Measurements from ENCODE around the gene KRTAP5-8. TPM values are rescaled to one million over a fixed set of nuclear protein-coding genes. Genes with fewer than 3 reads are reported as not detected.
A peak's percentile ranks its signal among the peaks of the same experiment; 100 is the strongest.
"Not testable (repeated sequence)": the region's sequence is repeated elsewhere in the genome, so short reads cannot be mapped to it uniquely, and the experiment has no call there.

KRTAP5-8 gene
- polyA plus RNA-seq, 1 donor: 1.3 TPM

DNA sequence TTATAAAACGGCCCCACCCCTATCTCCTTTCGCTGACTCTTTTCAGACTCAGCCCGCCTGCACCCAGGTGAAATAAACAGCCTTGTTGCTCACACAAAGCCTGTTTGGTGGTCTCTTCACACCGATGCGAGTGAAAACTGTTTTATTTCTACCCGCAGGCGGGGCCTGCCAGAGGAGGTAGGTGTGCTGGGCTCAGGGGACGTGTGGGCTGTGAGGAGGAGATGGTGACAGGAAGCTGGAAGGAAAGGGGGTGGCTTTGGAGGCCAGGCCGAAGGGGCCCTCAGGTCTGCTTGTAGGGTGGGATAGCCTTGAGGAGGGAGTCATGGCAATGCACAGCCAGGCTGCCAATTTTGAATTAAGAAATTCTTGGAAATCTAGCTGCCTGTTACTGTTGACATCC lies 32.0 kb upstream of the KRTAP5-8 start:
- no peak for DNase-seq

DNA sequence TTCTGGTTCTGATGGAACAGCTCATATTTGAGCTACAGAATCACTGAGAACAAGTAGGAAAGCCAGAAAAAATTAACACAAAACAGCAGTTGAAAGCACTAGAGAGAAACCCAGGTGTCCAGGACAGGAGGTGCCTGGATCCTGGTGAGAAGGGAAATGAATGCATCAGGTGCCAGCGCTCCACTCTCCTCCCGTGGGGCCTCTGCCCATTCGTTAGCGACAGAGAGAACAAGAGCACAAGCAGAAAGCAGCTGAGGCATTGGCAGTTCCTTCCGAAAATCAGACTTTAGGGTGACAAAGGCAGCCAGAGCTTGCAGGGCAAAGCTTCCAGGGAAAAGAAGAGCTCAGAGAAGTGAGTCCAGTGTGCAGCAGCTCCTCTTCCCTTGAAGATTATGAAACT lies 30.7 kb upstream of the KRTAP5-8 start:
- DNase-seq: no peak

DNA sequence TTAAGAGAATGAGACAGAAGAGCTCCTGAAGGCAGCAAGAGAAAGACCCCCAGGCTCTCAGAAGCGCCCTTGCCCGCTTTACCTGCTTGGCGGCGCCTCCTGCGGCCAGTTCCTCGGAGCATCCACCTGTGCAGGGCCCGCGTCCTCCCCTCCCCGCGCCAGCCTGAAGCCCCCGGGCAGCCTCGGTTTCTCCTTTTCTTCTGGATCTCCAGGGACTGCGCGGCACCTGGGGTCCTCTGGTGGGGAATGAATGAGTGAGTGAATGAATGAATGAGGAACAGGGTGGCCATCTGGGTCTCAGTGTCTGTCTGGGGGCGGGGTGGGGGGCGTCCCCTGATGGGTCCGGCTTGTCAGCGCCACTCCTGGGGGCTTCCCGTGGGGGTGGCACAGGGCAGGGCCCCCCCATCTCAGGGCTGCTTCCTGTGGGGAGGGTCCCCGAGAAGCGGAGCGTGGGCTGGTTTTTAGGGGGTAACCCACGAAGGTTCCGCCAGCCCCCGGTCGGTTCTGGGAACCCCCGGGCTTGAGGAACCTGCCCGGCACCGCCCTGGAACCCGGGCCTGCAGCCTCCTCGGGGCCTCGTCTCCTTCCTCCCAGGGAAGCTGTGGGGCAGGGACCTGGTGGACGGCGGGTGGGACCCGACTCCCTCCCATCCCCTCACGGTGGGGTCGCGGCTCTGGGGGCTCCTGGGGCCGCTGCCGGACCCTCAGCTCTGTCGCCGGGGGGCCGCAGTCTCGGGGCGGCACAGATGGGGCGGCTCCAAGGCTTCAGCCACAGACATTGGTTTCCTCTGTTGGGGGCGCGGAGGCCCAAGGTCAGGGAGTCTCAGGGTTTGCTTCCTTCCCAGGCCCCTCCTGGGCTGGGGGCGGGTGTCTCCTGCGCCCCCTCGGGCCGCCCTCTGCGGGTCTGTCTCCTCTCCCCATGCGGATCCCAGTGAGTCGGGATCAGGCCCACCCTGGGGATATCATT lies 19.0 kb upstream of the KRTAP5-8 start:
- DNase-seq: no peak

DNA sequence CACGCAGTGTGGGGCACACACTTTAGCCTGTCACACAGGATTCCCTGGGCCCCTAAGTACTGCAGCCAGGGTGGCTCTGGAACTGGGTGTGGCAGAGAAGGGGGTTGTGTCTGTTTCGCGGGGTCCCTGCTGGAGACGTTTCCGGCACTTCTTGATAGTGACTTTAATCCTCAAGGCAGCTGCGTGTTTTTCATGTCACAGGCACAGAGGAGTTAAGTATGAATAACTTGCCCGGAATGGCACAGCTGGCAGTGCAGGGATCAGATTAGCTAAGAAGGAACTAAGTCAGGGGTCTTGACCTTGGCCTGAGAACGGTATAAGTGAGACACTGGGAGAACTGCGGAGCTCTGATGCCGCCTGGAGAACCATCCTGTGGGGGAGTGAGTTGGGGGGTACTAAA lies 18.3 kb upstream of the KRTAP5-8 start:
- no peak for DNase-seq

DNA sequence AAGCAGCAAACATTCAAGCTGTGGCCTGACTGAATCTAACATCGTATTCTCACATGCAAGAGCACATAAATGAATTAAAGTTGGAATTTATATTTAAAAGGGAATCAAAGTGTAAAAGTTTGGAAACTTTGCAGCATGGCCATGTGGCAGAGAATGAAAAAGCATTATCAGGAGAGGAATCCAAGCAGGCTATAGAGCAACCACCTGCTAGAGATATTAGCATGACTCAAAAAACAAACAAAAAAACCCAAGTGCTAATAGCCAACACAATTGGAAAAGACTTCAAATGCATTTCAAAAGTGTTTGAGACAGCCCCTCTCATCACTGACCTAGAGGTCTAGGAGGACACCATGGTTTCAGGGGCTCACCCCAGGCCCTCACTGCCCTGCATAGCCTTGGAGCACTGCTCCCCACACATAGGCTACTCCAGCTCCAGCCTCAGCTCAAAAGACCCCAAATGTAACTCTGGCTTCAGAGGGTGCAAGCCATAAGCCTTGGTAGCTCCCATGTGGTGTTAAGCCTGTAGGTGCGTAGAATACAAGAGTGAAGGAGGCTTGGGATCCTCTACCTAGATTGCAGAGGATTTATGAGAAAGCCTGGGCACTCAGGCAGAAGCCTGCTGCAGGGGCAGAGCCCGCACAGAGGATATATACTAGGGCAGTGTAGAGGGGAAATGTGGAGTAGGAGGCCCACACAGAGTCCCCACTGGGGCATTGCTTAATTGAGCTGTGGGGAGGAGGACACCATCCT lies 12.5 kb upstream of the KRTAP5-8 start:
- no peak for DNase-seq

DNA sequence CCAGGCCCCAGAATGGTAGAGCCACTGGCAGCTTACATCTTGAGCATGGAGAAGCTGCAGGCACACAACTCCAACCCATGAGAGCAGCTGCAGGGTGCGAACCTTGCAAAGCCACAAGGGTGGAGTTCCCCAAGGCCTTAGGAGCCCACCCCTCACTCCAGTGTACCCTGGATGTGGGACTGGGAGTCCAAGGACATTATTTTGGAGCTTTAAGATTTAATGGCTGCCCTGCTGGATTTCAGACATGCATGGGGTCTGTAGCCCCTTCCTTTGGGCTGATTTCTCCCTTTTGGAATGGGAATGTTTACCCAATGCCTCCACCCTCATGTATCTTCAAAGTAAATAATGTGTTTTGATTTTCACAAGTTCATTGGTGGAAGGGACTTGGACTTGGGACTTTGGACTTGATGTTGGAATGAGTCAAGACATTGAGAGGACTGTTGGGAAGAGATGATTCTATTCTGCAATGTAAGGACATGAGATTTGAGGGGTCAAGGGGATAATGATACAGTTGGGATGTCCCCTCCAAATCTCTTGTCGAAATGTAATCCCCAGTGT lies 11.8 kb upstream of the KRTAP5-8 start:
- DNase-seq: no peak

DNA sequence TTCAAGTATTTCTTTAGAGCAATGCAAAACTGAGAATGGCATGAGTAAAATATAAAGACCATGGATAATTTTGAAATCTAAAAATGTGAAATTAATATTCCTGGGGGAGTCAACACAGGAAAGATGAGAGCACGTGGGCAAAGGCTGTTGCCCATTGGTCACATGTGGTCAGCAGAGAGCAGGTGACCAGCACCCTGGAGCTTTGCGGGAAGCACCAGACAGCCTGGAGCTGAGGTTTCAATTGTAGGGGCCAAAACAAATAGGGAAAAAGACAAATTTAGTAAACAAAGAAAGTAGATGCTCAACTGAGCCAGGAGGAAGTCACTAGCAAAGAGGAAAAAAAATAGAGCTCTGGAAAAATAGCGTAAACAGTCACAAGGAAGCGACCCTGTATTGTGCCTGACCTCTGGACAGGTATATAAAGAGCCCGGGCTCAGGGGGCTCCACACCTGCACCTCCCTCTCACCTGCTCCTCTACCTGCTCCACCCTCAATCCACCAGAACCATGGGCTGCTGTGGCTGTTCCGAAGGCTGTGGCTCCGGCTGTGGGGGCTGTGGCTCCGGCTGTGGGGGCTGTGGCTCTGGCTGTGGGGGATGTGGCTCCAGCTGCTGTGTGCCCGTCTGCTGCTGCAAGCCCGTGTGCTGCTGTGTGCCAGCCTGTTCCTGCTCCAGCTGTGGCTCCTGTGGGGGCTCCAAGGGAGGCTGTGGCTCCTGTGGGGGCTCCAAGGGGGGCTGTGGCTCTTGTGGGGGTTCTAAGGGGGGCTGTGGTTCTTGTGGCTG lies 10.8 kb upstream of the KRTAP5-8 start, which contains the start of gene KRTAP5-7:
Gene KRTAP5-7 (plus strand): TSS at position 472 of the 780 bp plus-strand sequence. CDS start 34 bp downstream, at position 506.
- not testable (repeated sequence) for DNase-seq

DNA sequence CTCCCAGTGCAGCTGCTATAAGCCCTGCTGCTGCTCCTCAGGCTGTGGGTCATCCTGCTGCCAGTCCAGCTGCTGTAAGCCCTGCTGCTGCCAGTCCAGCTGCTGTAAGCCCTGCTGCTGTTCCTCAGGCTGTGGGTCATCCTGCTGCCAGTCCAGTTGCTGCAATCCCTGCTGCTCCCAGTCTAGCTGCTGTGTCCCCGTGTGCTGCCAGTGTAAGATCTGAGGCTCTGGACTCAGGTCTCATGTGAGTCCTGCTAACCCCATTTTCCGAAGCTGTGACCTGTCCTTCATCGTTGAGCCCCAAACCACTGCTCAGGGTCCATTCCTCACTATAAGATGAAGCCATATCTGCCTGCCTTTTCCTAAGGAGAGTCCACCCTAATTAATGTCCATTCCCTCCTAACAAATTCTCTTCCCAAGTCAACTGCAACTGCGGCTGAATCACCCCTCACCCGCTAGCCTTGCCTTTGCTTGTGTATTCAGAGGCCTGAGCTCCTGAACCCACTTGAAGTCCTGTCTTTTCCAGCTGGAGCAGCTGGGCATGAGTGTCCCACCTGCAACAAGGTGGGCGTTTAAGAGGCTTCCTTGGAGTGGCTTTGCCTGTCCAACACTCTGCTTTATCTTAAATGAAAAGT lies 10.1 kb upstream of the KRTAP5-8 start:
- no peak for DNase-seq

DNA sequence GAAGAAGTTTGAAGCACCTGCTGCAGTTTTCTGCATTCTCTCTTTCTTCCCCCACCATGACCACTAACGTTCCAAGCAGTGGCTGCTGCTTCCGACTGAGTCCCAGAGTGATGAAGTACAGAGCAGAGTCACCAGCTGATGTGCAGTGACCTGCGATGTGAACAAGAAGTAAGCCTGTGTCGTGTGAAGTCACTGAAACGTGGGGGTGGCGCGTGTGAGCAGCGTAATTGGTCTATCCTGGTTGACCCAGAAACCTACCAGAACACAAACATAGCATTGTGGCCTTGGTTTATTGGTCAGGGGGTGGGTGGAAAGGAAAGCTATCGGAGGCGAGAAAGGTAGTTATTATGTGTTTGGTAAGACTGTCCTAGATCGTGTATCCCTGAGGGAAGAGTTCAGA lies 7.2 kb upstream of the KRTAP5-8 start:
- DNase-seq: peak; percentile 17

DNA sequence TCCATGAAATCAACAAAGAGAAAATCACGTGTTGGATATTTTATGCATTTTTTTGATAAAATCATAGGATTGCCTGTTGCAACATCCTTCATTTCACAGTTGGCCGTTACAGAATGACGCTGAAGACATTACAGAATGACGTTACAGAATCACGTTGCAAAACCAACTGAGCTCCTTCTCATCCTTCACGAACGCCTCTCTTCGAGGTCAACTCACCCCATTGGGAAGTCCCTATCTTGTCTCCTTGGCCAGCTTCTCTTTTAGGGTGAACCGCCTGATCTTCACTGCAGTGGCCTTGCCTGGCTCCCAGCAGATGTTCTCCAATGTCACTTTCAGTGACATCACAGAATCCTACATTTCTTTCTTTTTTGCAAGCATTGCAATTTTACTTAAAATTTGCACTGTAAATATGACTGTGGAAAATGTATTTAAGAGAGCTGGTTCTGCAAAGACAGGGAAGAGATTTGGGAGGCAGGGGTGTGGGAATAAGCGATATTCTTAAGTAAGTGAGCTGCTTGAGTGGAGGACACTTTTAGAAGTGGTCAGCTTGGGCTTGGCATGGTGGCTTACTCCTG lies 5.7 kb upstream of the KRTAP5-8 start:
- DNase-seq: no peak

DNA sequence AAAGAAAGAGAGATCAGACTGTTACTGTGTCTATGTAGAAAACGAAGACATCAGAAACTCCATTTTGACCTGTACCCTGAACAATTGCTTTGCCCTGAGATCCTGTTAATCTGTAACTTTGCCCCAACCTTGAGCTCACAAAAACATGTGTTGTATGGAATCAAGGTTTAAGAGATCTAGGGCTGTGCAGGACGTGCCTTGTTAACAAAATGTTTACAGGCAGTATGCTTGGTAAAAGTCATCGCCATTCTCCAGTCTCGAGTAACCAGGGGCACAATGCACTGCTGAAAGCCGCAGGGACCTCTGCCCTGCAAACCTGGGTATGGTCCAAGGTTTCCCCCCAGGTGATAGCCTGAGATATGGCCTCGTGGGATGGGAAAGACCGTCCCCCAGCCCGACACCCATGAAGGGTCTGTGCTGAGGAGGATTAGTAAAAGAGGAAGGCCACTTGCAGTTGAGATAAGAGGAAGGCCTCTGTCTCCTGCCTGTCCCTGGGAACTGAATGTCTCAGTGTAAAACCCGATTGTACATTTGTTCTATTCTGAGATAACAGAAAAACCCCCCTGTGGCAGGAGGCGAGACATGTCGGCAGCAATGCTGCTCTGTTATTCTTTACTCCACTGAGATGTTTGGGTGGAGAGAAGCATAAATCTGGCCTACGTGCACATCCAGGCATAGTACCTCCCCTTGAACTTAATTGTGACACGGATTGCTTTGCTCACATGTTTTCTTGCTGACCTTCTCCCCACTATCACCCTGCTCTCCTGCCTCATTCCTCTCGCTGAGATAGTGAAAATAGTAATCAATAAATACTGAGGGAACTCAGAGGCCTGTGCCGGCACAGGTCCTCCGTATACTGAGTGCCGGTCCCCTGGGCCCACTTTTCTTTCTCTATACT lies 2.9 kb upstream of the KRTAP5-8 start:
- not testable (repeated sequence) for DNase-seq

DNA sequence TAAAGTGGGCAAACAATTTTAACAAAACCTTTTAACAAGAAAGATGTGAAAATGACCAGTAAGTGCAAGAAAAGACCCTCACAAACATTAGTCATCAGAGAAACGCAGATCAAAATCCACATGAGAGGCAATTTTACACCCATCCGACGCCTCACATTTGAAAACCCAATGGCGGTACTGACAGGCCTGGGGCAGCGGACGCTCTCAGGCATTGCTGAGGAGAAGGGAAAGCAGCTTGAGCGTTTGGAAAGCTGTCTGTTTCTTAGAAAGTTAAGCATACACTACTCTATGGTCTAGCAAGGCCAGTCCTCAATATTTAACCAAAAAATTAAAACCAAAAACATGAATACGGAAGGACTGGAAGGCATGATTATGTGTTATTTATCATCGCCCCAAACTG lies 2.0 kb upstream of the KRTAP5-8 start:
- no peak for DNase-seq

DNA sequence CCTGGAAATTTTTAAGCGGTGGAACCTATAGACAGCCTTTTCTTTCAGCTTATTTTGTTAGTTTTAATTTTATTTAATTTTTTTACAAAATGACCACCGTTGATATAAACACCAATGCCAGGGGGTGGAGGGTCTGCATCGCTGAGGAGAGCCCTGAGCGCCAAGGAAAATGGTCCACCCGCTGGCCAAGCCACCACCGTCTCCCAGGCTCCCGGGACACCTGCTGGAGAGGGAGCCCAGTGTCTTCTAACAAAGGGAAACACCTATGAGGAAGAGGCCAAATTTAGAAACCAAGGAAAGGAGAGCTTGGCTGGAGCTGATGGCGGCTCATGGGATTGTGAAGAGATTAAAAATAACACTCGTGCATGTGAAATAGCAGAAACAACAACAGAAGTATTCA lies 288 bp upstream of the KRTAP5-8 start:
- no peak for DNase-seq

DNA sequence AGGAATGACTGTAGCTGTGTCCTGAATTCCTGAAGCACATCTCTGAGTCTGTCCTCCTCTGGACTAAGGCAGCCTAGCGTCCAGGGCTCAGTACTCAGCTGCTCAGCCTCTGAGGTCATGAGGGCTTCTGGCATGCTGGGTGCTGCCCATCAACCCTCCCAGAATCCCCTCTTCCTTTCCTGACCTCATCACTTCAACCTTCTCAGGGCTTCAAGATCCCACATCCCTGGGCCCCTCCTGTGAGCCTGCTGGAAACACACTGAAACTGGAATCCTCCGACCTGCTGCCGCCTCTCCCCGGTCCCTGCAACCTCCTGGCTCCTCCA lies 803 bp downstream of the KRTAP5-8 start:
- DNase-seq: no peak

DNA sequence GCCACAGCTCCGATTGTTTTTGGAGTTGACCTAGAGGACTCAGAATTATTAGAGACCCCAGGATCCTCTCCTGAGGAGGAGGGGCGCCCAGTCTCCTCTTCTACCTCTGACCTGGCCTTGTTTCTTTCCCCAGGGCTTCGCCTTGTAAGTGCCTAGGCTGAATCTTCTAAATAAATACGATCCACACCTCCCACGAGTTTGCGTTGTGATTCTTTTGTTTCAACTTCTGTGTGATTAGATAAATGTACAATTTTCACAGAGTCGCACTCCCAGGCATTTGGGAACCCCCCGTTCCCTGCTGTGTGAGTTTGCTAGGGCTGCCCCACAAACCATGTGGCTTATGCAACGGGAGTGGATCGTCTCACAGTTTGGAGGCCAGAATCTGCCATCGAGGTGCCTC lies 1.2 kb downstream of the KRTAP5-8 start:
- no peak for DNase-seq

DNA sequence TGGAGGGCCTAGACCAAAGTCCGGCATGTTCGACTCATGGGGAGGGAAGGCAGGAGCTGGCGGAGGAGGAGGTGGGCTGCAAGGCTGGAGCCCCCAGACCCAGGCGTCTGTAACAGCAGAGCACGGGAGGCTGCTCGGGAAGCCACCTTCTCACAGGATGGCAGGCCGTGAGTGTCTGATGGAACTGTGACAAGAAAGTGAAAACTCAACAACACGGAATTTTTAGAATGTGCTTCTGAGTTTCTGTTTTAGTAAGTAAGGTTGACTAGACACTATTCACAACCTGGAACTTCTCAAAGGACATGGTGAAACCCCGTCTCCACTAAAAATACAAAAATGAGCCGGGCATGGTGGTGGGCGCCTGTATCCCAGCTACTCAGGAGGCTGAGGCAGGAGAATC lies 2.1 kb downstream of the KRTAP5-8 start:
- DNase-seq: not testable (repeated sequence)

DNA sequence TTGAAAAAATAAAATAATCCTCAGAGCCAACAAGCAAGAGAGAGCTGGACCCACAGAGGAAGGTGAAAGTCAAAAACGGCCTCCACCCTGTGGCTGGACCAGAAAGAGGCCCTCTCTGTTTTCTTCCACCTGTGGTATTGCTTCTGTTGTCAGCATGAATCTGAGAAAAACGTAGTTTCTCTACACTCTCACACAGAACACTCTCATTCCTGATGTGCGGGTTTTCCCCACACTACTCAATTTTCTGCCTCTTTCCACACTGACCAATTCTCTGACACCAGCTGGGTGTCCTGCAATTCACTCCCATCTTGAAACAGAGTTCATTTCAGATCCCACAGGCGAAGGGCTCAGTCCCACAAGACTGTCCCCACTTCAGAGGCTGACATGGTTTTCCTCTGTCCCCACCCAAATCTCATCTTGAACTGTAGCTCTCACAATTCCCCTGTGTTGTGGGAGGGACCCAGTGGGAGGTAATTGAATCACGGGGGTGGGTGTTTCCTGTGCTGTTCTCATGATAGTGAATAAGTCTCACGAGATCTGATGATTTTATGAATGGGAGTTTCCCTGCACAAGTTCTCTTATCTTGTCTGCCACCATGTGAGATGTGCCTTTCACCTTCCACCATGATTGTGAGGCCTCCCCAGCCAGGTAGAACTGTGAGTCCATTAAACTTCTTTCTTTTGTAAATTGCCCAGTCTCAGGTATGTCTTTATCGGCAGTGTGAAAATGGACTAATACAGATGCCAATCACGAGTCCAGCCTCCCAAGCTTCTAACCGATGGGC lies 2.9 kb downstream of the KRTAP5-8 start:
- DNase-seq: not testable (repeated sequence)

DNA sequence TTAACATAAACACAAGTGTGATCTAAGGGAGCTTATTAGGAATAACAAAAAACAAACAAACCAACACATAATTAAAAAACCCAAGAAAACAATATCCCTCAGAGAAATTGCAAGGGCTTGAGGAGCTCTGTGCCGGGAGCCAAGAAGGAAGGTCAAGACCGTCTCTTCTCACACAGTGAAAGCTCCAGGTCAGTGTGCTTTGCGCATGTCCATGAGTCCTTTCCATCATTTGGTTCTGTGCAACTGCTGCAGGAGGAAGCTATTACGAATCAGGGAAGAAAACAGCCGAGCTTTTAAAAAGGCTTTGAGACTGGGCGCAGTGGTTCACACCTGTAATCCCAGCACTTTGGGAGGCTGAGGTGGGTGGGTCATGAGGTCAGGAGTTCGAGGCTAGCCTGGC lies 4.6 kb downstream of the KRTAP5-8 start:
- DNase-seq: no peak
